Adrenal gland (tissue), 5 donors: ENCODE measurements around the gene EIF4E2.

Source experiments
- CTCF ChIP-seq, 6 experiments: fragments of 450-650 bp in 4 of 6; fragments of 200-600 bp in 2 of 6; sonication (generic) in 1 of 6; IDR thresholded peaks; 1 replicate in 5 of 6; 2 replicates in 1 of 6; pipeline versions ENCODE4 v1.5.1 to v1.8.0; 2016 to 2021; ENCODE audit warnings: antibody characterized with exemption in 6 of 6, mild to moderate bottlenecking in 2 of 6, moderate library complexity in 1 of 6
- POLR2A ChIP-seq, 2 donors: fragments of 450-650 bp; IDR thresholded peaks; one replicate each; pipeline ENCODE4 v1.6.1; 2017; ENCODE audit warnings: antibody characterized with exemption in 2 of 2, mild to moderate bottlenecking in 2 of 2, moderate library complexity in 1 of 2
- donor health status: DM: no; HTN: no; CAD: no.

- no peak for TF ChIP-seq CTCF (IDR thresholded peaks at IDR 0.05)
- no peak for TF ChIP-seq POLR2A (IDR thresholded peaks at IDR 0.05)
These were observed 24.4 kb downstream of the EIF4E2 start for GRCh38 chr2:232574674-232575403.
